Suprapubic skin (tissue), 4 donors: ENCODE measurements around the gene CCDC40. TPM values are rescaled to one million over a fixed set of nuclear protein-coding genes. Genes with fewer than 3 reads are reported as not detected.

Experiments
- DNase-seq, 2 donors: peaks; one replicate each; pipeline ENCODE4 v3.0.0-alpha.2; 2019; ENCODE audit warnings: low spot score in 2 of 2
- H3K27ac ChIP-seq: fragments of 200-600 bp; sonication (generic); one replicate; pipeline ENCODE4 v1.5.1; 2019
- H3K27me3 ChIP-seq: fragments of 200-600 bp; sonication (generic); one replicate; pipeline ENCODE4 v1.5.1; 2019
- H3K36me3 ChIP-seq: fragments of 200-600 bp; sonication (generic); one replicate; pipeline ENCODE4 v1.5.1; 2019
- H3K4me1 ChIP-seq: fragments of 200-600 bp; sonication (generic); one replicate; pipeline ENCODE4 v1.5.1; 2019
- H3K4me3 ChIP-seq: fragments of 200-600 bp; sonication (generic); one replicate; pipeline ENCODE4 v1.5.1; 2019; ENCODE audit warnings: mild to moderate bottlenecking
- H3K9me3 ChIP-seq: fragments of 200-600 bp; sonication (generic); one replicate; pipeline ENCODE4 v1.5.1; 2019
- EP300 ChIP-seq: sonication (generic); formaldehyde crosslinking; IDR thresholded peaks from one replicate; pipeline ENCODE4 v1.6.1; 2017; ENCODE audit warnings: antibody characterized with exemption
- POLR2A ChIP-seq, 2 donors: fragments of 450-650 bp; IDR thresholded peaks; one replicate each; pipeline ENCODE4 v1.6.1; 2017; ENCODE audit warnings: antibody characterized with exemption in 2 of 2, mild to moderate bottlenecking in 2 of 2, moderate library complexity in 2 of 2
- POLR2AphosphoS5 ChIP-seq, 3 donors: sonication (generic); formaldehyde crosslinking; IDR thresholded peaks; one replicate each; pipeline ENCODE4 v1.6.1; 2017; ENCODE audit warnings: antibody characterized with exemption in 3 of 3
- WGBS: methylation state at CpG from one replicate; pipeline ENCODE4 v1.1.5; 2018; 5-methylcytosine and 5-hydroxymethylcytosine counted together
- total RNA-seq, 4 donors: library from RNA; depleted of rRNA; stranded (reverse); fragments of >200 nt; gene quantifications; one replicate each; pipeline ENCODE4 v1.1.0, GENCODE V29; 2016
- TF ChIP-seq, protein P1 (sequence below), 2 donors: fragments of 200-600 bp in 1 of 2; fragments of 450-650 bp in 1 of 2; sonication (generic) in 1 of 2; IDR thresholded peaks; one replicate each; pipeline ENCODE4 v1.5.1; 2016 to 2019; ENCODE audit warnings: antibody characterized with exemption in 2 of 2, mild to moderate bottlenecking in 1 of 2, moderate library complexity in 1 of 2

CCDC40 gene, protein sequence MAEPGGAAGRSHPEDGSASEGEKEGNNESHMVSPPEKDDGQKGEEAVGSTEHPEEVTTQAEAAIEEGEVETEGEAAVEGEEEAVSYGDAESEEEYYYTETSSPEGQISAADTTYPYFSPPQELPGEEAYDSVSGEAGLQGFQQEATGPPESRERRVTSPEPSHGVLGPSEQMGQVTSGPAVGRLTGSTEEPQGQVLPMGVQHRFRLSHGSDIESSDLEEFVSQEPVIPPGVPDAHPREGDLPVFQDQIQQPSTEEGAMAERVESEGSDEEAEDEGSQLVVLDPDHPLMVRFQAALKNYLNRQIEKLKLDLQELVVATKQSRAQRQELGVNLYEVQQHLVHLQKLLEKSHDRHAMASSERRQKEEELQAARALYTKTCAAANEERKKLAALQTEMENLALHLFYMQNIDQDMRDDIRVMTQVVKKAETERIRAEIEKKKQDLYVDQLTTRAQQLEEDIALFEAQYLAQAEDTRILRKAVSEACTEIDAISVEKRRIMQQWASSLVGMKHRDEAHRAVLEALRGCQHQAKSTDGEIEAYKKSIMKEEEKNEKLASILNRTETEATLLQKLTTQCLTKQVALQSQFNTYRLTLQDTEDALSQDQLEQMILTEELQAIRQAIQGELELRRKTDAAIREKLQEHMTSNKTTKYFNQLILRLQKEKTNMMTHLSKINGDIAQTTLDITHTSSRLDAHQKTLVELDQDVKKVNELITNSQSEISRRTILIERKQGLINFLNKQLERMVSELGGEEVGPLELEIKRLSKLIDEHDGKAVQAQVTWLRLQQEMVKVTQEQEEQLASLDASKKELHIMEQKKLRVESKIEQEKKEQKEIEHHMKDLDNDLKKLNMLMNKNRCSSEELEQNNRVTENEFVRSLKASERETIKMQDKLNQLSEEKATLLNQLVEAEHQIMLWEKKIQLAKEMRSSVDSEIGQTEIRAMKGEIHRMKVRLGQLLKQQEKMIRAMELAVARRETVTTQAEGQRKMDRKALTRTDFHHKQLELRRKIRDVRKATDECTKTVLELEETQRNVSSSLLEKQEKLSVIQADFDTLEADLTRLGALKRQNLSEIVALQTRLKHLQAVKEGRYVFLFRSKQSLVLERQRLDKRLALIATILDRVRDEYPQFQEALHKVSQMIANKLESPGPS
- total RNA-seq: 1 to 10 TPM; 1.2 to 4.4 (median 2.9) TPM

DNA sequence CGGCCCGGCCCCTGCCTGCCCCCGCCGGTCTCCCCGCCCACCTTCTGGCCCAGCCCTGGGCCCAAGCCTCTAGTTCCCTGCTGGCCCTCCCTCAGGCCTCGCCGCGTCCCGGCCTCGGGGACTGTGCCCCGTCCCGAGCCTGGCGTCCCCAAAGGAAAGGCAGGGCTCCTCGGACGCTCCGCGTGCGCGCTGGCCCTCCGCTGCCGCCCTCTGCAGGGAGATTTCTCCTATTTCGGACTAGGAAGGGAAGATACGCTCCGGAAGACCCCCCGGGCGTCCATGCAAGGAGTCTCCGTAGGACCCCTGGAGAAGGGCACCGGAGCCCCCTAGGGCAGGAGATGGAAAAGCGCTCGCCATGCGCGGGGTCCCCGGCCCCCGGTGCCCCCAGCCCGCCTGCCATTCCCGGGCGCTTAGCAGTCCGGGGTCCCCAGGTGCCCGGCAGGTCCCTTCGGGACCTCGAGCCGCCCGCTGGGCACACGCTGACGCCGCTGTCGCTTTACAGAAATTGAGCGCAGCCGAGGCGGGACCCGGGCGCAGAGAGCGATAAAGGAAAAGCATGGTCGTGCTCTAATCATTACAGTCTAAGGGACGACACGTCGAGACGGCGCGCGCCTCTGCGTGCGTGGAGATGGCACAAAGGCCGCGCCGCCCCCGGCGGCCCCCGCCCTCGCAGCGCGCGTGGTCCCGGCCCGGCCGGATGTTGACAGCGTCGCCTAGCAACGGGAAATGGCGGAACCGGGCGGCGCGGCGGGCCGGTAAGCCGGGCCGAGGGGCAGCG lies at the start of gene CCDC40:
Gene CCDC40 (plus strand): TSS at position 706 of the 778 bp plus-strand sequence. CDS start 21 bp downstream, at position 727.
- H3K27me3 ChIP-seq: no peaks in the 10 kb centered on the region
- peaks cover 38% of the 10 kb centered on the region for H3K4me1 ChIP-seq
- peak within 1 kb of the TSS; percentile 85 for H3K27ac ChIP-seq
- under 1% methylated on average over 36 of the region's 89 CpGs for WGBS
- H3K4me3 ChIP-seq: peak within 1 kb of the TSS; percentile 67
- DNase-seq: peak; percentile 91 to 92
- H3K36me3 ChIP-seq: no peaks in the 10 kb centered on the region
- no peaks in the 10 kb centered on the region for H3K9me3 ChIP-seq
- TF ChIP-seq EP300 (no peak), POLR2AphosphoS5 (IDR thresholded peaks at IDR 0.05) (peak in 1 of 3 donors; percentile 57)

DNA sequence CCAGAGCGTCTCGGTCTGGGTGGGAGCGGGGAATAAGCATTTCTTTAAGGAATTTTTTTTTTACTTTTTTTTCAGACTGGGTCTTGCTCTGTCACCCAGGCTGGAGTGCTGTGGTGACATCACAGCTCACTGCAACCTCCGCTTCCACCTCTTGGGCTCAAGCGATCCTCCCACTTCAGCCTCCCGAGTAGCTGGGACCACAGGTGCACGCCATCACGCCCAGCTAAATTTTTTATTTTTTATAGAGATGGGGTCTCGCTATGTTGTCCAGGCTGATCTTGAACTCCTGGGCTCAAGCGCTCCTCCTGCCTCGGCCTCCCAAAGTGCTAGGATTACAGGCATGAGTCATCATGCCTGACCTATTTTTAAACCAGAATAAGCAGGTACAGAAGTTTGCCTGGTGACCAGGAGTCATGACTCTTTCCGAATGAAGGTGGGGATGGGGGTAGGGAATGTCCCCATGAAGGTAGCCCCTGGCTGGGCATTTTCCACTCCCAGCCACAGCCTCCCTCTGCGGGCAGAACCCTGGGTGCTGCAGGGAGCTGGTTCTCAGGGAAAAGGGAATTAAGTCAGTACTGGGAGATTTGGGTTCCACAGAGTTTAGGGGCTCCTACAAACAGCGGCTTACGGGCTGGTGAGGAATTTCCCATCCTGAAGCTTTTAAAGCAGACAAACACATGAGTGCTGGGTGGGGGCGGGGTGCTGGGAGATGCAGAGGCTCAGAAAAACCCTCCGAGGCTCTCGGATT lies 49.1 kb upstream of the CCDC40 start:
- no peaks in the 10 kb centered on the region for H3K36me3 ChIP-seq
- no peaks in the 10 kb centered on the region for H3K27me3 ChIP-seq
- TF ChIP-seq POLR2A (IDR thresholded peaks at IDR 0.05) (no peak), POLR2AphosphoS5 (IDR thresholded peaks at IDR 0.05) (no peak), EP300 (no peak)
- TF ChIP-seq, protein P1, sequence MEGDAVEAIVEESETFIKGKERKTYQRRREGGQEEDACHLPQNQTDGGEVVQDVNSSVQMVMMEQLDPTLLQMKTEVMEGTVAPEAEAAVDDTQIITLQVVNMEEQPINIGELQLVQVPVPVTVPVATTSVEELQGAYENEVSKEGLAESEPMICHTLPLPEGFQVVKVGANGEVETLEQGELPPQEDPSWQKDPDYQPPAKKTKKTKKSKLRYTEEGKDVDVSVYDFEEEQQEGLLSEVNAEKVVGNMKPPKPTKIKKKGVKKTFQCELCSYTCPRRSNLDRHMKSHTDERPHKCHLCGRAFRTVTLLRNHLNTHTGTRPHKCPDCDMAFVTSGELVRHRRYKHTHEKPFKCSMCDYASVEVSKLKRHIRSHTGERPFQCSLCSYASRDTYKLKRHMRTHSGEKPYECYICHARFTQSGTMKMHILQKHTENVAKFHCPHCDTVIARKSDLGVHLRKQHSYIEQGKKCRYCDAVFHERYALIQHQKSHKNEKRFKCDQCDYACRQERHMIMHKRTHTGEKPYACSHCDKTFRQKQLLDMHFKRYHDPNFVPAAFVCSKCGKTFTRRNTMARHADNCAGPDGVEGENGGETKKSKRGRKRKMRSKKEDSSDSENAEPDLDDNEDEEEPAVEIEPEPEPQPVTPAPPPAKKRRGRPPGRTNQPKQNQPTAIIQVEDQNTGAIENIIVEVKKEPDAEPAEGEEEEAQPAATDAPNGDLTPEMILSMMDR (IDR thresholded peaks at IDR 0.05): no peak
- WGBS: 82% methylated on average over 18 of the region's 18 CpGs
- H3K9me3 ChIP-seq: no peaks in the 10 kb centered on the region
- no peak for DNase-seq
- H3K27ac ChIP-seq: peak overlapping the region; percentile 31
- H3K4me3 ChIP-seq: no peak overlapping the region
- H3K4me1 ChIP-seq: peaks cover 37% of the 10 kb centered on the region

DNA sequence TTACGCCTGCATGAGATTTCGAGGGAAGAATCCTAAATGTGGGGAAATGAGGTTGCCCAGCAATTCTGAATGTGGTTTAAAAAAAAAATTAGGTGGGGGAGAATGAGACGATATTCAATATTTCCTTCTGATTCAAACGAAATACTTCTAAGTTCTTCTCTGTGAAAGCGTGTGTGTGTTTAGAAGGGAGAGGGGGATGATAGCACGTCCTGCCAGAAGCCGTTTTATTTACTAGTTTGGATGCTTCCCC lies 48.6 kb upstream of the CCDC40 start:
- H3K36me3 ChIP-seq: no peaks in the 10 kb centered on the region
- H3K27ac ChIP-seq: peak overlapping the region; percentile 31
- 61% methylated on average over 7 of the region's 7 CpGs for WGBS
- peaks cover 42% of the 10 kb centered on the region for H3K4me1 ChIP-seq
- H3K4me3 ChIP-seq: no peak overlapping the region
- no peak for TF ChIP-seq POLR2AphosphoS5 (IDR thresholded peaks at IDR 0.05)
- TF ChIP-seq, protein P1 (IDR thresholded peaks at IDR 0.05): no peak
- no peak for TF ChIP-seq POLR2A (IDR thresholded peaks at IDR 0.05)
- TF ChIP-seq EP300: no peak
- H3K9me3 ChIP-seq: no peaks in the 10 kb centered on the region
- no peak for DNase-seq
- no peaks in the 10 kb centered on the region for H3K27me3 ChIP-seq

DNA sequence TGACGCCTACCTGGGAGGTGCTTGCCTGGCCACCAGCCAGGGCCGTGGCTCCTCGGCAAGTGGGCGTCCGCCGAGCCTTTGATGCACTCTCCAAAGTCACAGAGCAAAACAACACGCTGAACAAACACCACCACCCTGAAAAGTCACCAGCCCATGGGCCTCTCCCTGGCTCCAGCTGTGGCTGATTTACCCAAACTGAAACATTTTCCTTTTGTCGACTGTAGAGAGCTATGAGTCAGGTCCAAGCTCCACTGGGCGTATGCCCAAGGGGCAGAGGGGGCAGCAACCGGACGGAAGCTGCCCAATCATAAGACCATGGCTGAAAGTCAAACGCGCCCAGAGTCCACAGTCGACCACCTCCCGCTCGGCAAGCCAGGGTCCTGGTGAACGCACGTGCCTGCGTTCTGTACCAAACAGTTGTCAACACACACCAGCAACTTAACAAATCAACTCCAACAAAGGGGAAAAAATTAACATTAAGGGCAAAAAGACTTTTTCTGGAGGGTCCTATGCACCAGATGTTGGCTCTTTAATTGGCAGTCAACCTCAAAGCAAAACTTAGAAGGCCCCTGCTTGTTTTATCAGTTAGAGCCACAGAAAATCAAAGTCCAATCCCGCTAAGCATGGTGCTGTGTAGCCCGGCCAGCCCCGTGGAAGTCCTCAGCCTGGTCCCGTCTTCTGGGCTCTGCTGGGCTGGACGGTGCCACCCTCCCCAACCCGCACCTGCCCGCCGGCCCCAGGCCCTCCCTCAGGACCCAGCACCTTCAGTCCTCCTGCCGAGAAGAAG lies 48.1 kb upstream of the CCDC40 start:
- no peaks in the 10 kb centered on the region for H3K36me3 ChIP-seq
- H3K27ac ChIP-seq: peak overlapping the region; percentile 31
- DNase-seq: no peak
- no peaks in the 10 kb centered on the region for H3K27me3 ChIP-seq
- no peak overlapping the region for H3K4me3 ChIP-seq
- WGBS: 46% methylated on average over 28 of the region's 28 CpGs
- H3K9me3 ChIP-seq: no peaks in the 10 kb centered on the region
- TF ChIP-seq, protein P1 (IDR thresholded peaks at IDR 0.05): no peak
- TF ChIP-seq POLR2A (IDR thresholded peaks at IDR 0.05) (no peak), POLR2AphosphoS5 (IDR thresholded peaks at IDR 0.05) (no peak), EP300 (no peak)
- peaks cover 47% of the 10 kb centered on the region for H3K4me1 ChIP-seq
